GM10248 (cell line): ENCODE measurements around the gene FMN2.

Experiments
- CTCF ChIA-PET: fragments of 300-600 bp; sonication (Branson Sonifier 250); formaldehyde crosslinking; extraction: SDS; loops from one replicate; lab custom pipeline; 2021; ENCODE audit warnings: antibody characterized with exemption; lab: Yijun Ruan, JAX
- POLR2A ChIA-PET: fragments of 350-650 bp; sonication (Branson Sonifier 250); formaldehyde crosslinking; extraction: SDS; loops from one replicate; lab custom pipeline; 2020; ENCODE audit warnings: antibody characterized with exemption; lab: Yijun Ruan, JAX
- DNase-seq: peaks from one replicate; pipeline ENCODE4 v3.0.0; 2012; ENCODE audit errors: extremely low spot score
- TF ChIP-seq, protein P1 (sequence below): IDR thresholded peaks from 2 replicates; pipeline ENCODE4 v1.5.1; 2012; ENCODE audit warnings: mild to moderate bottlenecking, low read depth; ENCODE audit errors: extremely low read depth, missing control alignments, control extremely low read depth

FMN2 gene

DNA sequence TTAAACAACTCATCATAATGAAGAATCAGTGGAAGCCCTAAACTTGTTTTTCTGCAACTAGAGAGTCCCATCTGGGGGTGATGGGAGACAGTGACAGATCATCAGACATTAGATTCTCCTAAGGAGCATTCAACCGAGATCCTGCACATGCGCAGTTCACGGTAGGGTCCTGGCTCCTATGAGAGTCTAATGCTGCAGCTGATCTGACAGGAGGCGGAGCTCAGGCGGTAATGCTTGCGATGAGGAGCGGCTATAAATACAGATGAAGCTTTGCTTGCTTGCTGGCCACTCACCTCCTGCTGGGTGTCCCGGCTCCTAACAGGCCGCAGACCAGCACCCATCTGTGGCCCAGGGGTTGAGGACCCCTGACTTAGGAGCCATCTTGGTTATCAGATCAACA, 247.2 kb downstream of the FMN2 start:
- TF ChIP-seq, protein P1, sequence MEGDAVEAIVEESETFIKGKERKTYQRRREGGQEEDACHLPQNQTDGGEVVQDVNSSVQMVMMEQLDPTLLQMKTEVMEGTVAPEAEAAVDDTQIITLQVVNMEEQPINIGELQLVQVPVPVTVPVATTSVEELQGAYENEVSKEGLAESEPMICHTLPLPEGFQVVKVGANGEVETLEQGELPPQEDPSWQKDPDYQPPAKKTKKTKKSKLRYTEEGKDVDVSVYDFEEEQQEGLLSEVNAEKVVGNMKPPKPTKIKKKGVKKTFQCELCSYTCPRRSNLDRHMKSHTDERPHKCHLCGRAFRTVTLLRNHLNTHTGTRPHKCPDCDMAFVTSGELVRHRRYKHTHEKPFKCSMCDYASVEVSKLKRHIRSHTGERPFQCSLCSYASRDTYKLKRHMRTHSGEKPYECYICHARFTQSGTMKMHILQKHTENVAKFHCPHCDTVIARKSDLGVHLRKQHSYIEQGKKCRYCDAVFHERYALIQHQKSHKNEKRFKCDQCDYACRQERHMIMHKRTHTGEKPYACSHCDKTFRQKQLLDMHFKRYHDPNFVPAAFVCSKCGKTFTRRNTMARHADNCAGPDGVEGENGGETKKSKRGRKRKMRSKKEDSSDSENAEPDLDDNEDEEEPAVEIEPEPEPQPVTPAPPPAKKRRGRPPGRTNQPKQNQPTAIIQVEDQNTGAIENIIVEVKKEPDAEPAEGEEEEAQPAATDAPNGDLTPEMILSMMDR, result no peak
- ChIA-PET POLR2A (no interaction called here), CTCF (no interaction called here)
- no peak for DNase-seq

DNA sequence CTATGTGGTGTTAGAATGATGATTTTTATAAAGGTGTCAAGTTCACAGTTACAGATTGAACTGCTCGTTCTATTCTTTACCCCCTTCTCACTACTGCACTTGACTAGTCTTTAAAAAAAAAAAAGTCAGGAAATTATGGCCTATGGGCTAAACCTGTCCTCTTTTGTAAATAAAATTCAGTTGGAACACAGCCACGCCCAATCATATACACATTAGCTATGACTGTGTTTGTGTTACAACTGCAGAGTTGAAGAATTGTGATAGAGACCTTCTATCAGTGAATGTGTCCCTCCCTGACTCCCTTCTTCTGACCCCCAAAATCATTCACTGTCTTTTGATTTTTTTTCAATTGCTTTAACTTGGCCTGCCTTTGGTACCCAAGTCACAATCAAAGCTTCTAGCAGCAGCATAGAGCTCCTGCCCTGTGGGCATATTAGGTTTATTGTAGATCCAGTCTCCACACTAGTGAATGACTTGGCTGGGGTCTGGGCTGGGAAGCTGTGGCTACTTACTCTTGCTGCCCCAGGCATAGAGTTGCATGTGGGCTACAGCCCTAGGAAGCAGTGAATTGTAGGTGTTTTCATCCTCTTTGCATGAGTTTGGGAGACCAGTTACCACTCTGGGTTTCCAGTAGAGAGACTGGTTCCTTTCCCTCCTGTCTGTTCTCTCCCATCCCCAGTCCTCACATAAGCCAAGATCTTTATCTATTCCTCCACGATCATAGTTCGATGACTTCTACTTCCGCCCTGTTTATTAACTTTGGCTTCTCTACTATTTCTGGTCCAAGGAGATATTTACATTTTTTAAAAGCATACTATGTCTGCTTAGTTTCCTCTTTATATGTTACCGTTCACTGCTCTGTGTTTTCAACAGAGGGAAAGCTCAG, 249.9 kb downstream of the FMN2 start:
- no peak for DNase-seq
- ChIA-PET POLR2A (no interaction called here), CTCF (no interaction called here)
- TF ChIP-seq, protein P1, result no peak

DNA sequence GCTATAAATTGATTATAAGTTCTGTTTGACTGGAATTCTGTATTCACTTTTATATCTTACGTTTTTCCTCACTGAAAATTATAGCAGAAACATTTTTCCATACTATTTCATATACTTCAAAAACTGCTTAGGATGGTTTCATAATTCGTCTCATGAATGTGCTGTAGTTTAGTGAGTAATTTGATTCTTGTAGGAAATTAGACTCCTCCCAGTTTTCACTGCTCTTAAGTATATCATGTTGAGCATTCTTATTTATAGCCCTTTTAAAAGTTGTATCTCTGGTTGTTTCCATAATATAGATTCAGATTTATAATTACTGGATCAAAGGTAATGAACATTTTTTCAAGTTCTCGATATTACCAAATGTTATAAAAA, 250.6 kb downstream of the FMN2 start:
- no peak for DNase-seq
- CTCF ChIA-PET, result no interaction called here
- POLR2A ChIA-PET, result no interaction called here
- TF ChIP-seq, protein P1, result no peak

DNA sequence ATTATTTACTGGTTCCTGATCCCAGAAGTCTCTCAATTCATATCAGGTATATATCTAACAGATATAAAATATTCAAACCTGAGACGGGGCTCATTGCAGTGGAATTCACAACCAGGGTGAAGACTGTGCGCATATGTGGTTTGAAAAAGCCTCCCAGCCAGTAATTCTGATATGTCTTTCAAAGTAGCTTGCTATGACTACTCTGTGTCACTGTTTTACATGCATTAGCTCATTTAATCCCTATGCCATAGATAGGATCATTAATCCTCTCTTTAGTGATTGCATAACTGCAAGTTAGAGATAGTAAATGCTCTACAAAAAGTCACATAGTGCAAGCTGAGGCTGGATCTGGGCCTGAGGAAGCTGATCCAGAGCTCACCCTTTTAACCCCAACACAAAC, 251.4 kb downstream of the FMN2 start:
- TF ChIP-seq, protein P1, result no peak
- ChIA-PET POLR2A (no interaction called here), CTCF (no interaction called here)
- DNase-seq, result no peak

DNA sequence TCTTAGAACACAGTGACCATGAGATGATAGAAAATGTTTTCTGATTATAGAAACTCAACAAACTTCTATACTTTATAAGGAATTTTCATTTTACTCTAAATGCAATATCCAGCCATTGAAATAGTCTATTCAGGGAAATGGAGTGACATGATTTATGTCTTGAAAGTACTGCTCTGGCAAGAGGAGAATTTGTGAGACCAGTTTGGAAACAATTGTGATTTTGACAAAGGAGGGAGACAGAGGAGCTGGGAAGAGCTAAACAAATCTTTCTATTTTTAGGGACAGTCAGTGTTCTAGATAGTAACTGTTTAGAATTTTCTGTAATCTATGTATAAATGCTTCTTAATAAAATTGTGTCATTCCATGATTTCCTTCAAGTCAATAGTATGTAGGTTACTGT, 252.3 kb downstream of the FMN2 start:
- ChIA-PET CTCF (no interaction called here), POLR2A (no interaction called here)
- DNase-seq, result no peak
- TF ChIP-seq, protein P1, result no peak

DNA sequence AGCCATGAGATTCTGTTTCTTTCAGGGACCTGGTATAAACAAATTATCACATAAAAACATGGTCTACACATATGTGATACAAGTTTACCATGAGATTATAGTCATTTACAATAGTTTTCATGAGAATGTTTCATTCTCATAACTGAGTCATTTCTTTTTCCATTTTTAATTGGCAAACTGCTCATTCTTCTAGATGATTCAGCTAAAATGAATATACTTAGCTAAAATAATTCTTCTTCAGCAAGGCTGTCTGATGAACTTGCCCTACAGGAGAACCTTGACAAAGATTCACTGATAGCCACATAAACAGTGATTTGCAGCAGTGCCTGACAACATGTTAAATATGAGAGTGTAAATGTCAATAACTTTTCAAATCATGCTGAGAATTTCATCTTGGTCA, 253.2 kb downstream of the FMN2 start:
- ChIA-PET POLR2A (no interaction called here), CTCF (no interaction called here)
- DNase-seq, result no peak
- TF ChIP-seq, protein P1, result no peak
